Measurements from ENCODE around the gene SLF1.

Gene SLF1

DNA sequence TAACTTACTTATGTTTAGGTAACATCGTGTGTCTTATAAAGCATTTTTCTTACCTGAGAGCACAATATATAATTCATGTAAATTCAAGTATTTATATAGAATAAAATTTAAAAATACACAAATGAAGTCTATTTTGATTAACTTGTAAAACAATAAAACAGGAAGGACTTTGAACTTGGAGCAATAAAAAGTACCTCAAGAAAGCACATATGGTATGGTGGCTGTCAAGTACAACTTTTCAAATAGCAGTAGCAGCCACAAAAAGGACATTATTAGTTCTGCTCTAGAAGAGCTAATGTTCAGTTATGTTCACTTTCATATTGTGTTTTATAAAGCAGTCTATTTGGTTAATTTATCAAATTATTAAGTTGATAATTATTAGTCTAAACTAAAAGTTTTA is 31.4 kb downstream of the SLF1 start:
- in situ Hi-C loops (cut with HindIII; ENCODE audit: low pct_ligation_motif_present, low pct_unique_long_range_greater_than_20kb, low sequenced_read_pairs), result no loop called here
- DNase-seq, result no peak

DNA sequence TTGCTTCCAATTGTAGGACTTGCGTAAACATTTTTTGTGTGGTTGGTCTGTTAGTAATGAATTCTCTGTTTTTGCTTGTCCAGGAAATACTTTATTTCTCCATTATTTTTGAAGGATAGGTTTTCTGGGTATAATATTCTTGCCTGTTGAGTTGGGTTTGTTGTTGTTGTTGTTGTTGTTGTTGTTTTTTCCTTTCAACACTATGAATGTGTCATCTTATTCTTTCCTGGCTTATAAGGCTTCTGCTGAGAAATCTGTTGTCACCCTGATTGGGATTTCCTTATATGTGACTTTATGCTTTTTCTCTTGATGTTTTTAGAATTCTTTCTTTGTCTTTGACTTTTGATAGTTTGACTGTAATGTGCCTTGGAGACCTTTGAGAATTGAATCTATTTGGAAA is 39.8 kb downstream of the SLF1 start:
- DNase-seq, result no peak
- in situ Hi-C loops (cut with HindIII; ENCODE audit: low pct_ligation_motif_present, low pct_unique_long_range_greater_than_20kb, low sequenced_read_pairs), result no loop called here

DNA sequence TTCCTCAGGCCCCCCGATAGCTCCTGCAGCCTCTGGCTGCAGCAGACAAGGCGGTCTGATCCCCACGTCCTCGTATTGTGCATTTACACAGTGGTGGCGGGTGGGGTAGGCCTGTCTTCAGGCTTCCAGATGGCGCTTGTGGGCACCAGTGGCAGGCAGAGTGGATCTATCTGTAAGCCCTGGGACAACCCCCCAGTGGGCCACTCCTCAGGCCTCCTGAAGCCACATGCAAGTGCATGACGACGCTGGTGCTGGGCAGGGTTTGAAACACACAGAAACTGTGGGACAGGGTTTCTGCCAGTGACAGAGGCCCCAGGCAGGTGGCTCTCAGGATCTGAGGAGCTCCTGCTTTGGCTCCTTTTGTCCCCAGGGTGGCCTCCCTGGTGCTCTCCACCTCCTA is 42.0 kb downstream of the SLF1 start:
- in situ Hi-C loops (cut with HindIII; ENCODE audit: low pct_ligation_motif_present, low pct_unique_long_range_greater_than_20kb, low sequenced_read_pairs), result no loop called here
- DNase-seq, result no peak

- in situ Hi-C loops (cut with HindIII; ENCODE audit: low pct_ligation_motif_present, low pct_unique_long_range_greater_than_20kb, low sequenced_read_pairs), result no loop called here
- no peak for DNase-seq
Measured at GRCh38 chr5:94661086-94661485, 42.6 kb downstream of the SLF1 start.

- in situ Hi-C loops (cut with HindIII; ENCODE audit: low pct_ligation_motif_present, low pct_unique_long_range_greater_than_20kb, low sequenced_read_pairs), result no loop called here
- no peak for DNase-seq
Measured at GRCh38 chr5:94667937-94668336, 49.5 kb downstream of the SLF1 start.

DNA sequence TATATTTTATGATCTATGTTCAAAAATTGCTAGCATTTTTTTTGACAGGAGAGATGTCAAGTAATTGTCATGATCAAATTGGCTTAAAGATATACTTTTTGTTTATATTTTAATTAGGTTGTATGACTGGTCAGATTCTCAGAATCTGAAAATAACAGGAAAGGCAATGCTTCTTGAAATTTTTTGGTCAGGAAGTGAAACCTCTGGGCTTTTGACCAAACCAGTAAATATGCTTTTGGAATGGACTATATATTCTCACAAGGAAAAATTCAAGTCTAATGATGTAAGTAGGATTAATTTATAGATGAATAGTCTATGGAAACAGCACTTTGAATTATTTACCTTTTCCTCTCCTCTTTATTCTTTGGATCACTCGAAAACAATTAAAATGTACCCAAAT is 52.3 kb downstream of the SLF1 start:
- DNase-seq, result no peak
- in situ Hi-C loops (cut with HindIII; ENCODE audit: low pct_ligation_motif_present, low pct_unique_long_range_greater_than_20kb, low sequenced_read_pairs), result no loop called here

DNA sequence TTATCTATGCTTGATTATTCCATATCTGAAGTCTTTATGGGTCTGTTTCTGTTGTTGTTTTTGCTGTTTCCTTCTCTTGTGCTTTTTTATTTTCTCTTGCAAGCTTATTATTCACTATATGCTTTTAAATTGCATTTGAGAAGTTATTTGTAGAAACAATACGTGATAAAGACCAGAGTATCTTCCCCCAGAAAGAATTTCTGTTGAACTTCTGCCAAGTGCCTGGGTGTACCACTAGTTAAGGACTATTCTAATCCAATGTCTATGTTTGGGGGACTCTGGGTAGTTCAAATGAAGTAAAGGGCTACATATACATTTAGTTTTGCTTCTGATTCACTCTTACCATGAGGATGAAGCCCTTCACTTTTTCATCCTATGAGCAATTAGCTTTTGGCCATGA is 54.3 kb downstream of the SLF1 start:
- in situ Hi-C loops (cut with HindIII; ENCODE audit: low pct_ligation_motif_present, low pct_unique_long_range_greater_than_20kb, low sequenced_read_pairs), result no loop called here
- no peak for DNase-seq

DNA sequence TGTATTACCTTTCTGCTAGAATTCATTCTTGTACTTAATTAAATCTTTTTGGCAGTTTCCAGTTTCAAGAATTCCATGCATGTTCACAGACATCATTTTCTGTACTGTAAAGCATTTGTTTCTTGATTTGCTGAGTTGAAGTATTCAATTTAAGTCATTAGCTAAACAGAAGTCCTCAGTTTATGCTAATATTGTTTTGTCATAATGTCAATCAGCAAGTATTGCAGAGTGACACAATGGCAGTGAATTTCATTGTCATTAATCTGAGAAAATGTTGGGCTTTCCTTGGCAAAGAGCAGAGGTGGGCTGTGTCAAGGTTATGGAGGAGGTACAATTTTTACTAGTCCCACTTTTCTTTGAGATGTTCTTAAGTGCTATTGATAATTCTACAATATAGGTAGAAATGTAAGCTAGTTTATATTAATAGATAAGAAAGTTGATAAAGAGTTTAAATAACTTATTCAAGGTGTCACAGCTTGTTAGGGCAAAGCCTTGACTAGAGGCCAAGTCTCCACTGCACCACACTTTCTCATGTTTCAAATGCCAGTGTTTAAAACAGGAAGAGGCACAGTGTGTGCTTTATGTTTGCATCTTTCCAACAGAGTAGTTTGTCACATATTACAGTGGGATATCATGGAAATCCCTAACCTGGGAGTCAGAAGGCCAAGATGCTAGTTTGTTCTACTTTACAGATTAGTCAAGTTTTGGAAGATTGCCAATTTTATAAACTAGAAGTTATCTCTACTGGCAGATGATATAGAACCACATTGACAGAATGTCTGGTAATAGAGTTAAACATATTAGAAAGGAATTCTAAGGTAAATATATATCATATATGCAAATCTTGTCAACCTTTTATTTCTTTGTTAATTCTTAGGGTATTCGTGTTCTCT is 56.3 kb downstream of the SLF1 start:
- in situ Hi-C loops (cut with HindIII; ENCODE audit: low pct_ligation_motif_present, low pct_unique_long_range_greater_than_20kb, low sequenced_read_pairs), result no loop called here
- peak; percentile 19 for DNase-seq

- in situ Hi-C loops (cut with HindIII; ENCODE audit: low pct_ligation_motif_present, low pct_unique_long_range_greater_than_20kb, low sequenced_read_pairs), result no loop called here
Measured at GRCh38 chr5:94675965-94676618, 57.6 kb downstream of the SLF1 start.

DNA sequence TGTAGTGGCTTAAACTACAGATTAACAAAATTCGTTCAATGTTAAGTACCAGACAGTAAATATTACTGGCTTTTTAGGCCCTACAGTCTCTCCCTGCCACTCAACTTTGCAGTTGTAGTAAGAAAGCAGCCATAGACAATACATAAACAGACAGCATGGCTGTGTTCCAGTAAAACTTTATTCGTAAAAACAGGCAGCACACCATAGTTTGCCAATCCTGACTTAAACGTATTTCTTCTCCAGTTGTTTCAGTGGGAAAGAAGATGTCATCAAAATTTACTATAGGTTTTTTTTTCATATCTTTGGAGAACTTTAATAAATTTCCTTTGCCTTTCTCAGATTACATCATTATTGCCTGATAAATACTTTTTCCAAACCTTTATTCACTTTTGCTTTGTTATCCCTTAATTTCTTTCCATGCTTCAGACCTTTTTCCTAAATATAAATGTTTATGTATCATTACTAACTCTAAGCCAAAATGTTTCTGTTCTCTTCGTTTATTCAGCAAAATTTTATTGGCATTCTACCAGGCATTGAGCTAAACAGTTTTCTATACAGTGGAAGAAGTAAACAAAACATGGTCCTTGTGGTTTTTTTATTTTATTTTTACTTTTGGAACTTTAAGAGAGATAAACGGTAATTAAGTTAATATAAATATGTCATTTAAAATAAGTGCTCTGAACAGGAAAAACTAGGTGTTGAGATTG is 64.5 kb downstream of the SLF1 start:
- DNase-seq, result no peak
- in situ Hi-C loops (cut with HindIII; ENCODE audit: low pct_ligation_motif_present, low pct_unique_long_range_greater_than_20kb, low sequenced_read_pairs), result no loop called here

More at GRCh38 chr5:94675965-94676618, 57.6 kb downstream of the SLF1 start:
- DNase-seq, result no peak

DNA sequence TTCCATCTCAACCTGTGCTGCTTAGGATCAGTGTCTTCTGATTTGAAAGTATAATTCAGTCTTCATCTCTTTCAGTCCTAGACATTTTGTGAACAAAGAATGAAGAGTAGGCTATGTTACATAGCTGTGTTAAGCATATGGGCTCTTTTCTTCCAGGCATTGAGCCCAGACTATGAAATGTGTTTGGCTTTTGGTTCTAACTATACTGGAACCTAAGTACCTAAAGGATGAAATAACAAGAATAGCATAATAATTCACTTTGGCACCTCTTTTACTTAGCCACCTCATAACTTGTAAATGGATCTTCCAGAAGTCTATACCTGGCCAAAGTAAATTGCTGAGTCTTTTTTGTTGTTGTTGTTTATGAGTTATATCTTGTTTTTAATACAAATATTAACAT is 71.4 kb downstream of the SLF1 start:
- DNase-seq, result no peak
- in situ Hi-C loops (cut with HindIII; ENCODE audit: low pct_ligation_motif_present, low pct_unique_long_range_greater_than_20kb, low sequenced_read_pairs), result no loop called here

DNA sequence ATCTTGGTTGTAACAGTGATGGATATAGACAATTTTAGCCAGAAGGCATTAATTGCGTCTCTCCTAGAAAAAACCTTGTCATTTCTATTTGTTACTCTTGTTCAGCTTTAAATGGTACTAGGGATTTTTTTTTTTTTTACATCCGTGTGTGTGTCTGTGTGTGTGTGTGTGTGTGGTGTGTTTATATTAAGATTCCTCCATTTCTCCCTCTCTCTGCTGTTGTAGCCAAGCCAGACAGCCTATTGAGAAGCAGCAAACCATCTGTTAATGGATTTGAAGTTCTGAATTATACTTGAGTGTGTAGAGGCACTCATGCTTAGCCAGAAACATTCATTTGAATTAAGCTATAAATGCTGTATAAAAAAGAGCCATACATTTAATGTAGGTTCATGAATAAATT is 72.3 kb downstream of the SLF1 start:
- in situ Hi-C loops (cut with HindIII; ENCODE audit: low pct_ligation_motif_present, low pct_unique_long_range_greater_than_20kb, low sequenced_read_pairs), result no loop called here
- DNase-seq, result no peak

DNA sequence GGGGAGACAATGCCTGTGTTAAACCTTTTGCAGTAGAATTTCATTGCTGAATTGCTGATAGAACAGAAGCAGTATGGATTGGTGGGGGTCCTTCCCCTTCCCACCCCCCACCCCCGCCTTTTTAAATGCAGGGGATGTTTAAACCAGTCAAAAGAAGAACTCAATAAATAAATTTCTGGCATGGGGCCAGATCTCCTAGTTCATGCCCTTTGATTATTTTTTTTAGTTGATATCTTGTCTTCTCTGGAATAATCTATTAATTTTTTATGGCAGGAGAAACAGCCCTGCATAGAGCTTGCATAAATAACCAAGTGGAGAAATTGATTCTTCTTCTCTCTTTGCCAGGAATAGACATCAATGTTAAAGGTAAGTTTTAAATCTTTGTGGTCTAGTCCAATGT is 72.8 kb downstream of the SLF1 start:
- DNase-seq, result no peak
- in situ Hi-C loops (cut with HindIII; ENCODE audit: low pct_ligation_motif_present, low pct_unique_long_range_greater_than_20kb, low sequenced_read_pairs), result no loop called here

DNA sequence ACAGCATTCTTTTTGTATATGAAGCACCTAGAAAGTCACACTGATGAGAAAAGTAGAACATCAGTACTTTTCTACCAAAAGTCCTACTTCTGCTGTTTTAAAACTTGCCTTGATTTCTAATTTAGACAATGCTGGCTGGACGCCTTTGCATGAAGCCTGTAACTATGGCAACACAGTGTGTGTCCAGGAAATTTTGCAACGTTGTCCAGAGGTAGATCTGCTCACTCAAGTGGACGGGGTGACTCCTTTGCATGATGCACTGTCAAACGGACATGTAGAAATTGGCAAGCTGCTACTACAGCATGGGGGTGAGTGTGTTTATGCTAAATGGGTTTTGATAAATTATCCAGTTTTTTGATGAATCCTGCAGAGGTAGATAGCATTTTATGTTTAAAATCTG is 73.5 kb downstream of the SLF1 start:
- in situ Hi-C loops (cut with HindIII; ENCODE audit: low pct_ligation_motif_present, low pct_unique_long_range_greater_than_20kb, low sequenced_read_pairs), result no loop called here
- peak; percentile 65 for DNase-seq

GRCh38 chr5:94692581-94692980 is 74.1 kb downstream of the SLF1 start:
- no peak for DNase-seq
- in situ Hi-C loops (cut with HindIII; ENCODE audit: low pct_ligation_motif_present, low pct_unique_long_range_greater_than_20kb, low sequenced_read_pairs), result no loop called here

DNA sequence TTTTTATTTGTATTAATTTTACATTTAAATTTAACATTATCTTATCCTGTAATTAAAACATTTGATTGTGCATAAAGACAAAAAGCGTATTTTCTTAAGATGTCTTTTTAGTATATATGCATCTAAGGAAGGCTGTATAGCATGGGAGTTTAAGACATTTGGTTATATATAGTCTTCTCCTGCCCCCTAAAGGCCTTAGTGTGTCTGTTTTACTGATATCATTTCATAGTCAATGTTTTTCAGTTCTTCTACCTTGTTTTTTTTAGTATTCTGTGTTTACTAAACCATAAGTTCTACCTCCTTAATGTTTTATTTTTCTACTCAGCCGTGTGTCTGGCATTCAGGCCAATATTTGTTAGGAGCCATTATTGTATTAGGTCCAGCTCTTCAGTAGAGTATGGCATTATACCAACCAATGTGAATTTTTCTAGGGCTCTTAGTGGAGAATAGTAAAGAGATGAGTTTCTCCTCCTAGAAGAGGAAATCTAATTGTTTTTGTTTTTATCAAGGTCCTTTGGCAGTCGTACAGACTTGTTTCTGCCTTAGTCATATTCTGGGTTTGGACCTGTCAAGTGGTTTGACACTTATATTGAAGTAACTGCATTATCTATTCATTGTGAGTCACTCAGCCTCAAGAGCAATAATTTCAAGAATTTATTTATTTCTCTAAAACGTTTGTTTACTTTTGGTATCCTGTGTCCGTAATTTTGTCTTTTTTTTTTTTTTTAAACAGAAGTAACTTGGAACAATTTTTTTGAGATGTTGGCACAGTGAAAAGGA is 74.8 kb downstream of the SLF1 start:
- in situ Hi-C loops (cut with HindIII; ENCODE audit: low pct_ligation_motif_present, low pct_unique_long_range_greater_than_20kb, low sequenced_read_pairs), result no loop called here
- DNase-seq, result peak; percentile 66

DNA sequence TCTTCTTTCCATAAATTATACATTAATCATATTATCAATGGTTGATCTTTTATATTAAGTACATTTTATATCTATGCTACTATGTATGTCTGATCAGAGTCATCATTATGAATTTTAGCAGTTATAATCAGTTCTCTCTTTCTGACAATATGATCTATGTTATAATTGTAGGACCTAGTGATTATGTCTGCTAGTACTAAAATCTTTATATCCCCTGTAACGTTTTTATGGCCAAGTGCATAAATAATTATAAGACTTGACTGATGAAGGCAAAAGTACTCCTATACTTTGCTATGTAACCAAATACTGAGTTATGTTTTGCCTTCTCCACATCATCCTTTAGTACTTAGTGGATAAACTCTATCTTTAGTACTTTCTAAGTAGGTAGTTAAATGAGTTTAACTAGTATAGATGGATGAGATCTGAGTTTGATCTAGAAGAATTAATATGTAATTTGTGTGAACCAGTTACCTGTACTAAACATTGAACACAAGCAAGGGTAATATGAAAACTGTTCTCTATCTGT is 75.4 kb downstream of the SLF1 start:
- in situ Hi-C loops (cut with HindIII; ENCODE audit: low pct_ligation_motif_present, low pct_unique_long_range_greater_than_20kb, low sequenced_read_pairs), result no loop called here
- DNase-seq, result no peak

DNA sequence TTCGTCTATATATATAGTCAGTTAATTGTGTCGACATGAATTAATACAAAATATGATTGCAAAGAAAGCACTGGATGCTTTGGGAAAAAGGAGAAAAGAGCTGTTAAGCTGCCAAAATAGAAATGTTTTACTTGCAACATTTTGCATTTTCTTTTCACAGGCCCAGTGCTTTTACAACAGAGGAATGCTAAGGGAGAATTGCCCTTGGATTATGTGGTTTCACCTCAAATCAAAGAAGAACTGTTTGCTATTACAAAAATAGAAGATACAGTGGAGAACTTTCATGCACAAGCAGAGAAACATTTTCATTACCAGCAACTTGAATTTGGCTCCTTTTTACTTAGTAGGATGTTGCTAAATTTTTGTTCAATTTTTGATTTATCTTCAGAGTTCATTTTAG is 76.2 kb downstream of the SLF1 start:
- in situ Hi-C loops (cut with HindIII; ENCODE audit: low pct_ligation_motif_present, low pct_unique_long_range_greater_than_20kb, low sequenced_read_pairs), result no loop called here

DNA sequence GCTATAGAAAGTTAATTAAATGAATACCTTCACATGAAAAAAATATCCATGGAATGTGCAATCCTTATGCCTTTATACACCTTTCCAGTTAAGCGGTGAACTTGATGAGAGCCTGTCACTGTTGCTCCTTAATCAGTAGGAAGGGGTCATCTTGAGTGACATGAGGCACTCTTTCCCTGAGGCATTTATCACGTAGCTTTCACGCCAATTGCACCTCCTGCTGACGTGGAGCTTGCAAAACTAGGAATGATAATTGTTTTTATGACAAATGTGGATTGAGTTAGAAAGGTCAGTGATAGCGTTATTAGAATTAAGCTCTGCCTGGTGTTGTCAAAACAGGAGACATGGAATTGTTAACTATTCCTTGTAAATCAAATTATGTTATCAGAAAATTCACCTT is 79.7 kb downstream of the SLF1 start:
- in situ Hi-C loops (cut with HindIII; ENCODE audit: low pct_ligation_motif_present, low pct_unique_long_range_greater_than_20kb, low sequenced_read_pairs), result no loop called here
- no peak for DNase-seq

More for the DNA sequence above, 76.2 kb downstream of the SLF1 start:
- no peak for DNase-seq
